H9 (cell line): ENCODE measurements around the gene PPFIBP2. TPM values are rescaled to one million over a fixed set of nuclear protein-coding genes. Genes with fewer than 3 reads are reported as not detected.

ENCODE experiments used
- DNase-seq: peaks from one replicate; pipeline ENCODE4 v3.0.0-alpha.2; 2017
- H2AFZ ChIP-seq: one replicate; pipeline ENCODE4 v1.6.1; 2013; ENCODE audit warnings: mild to moderate bottlenecking, low read length, control low read depth, moderate library complexity
- H2AK5ac ChIP-seq: 2 replicates; pipeline ENCODE4 v1.6.1; 2013; ENCODE audit warnings: low read length, control low read depth, mixed read lengths; ENCODE audit not compliant: insufficient read length
- H2BK120ac ChIP-seq: one replicate; pipeline ENCODE4 v1.6.1; 2013; ENCODE audit warnings: low read depth, mild to moderate bottlenecking, low read length, control low read depth, inconsistent platforms; ENCODE audit not compliant: poor library complexity, severe bottlenecking
- H2BK12ac ChIP-seq: 2 replicates; pipeline ENCODE4 v1.6.1; 2013; ENCODE audit warnings: low read length, control low read depth, mixed read lengths, low read depth; ENCODE audit not compliant: insufficient read length
- H2BK15ac ChIP-seq: 2 replicates; pipeline ENCODE4 v1.6.1; 2013; ENCODE audit warnings: low read depth, low read length, control low read depth
- H2BK20ac ChIP-seq: one replicate; pipeline ENCODE4 v1.6.1; 2013; ENCODE audit warnings: low read depth, mild to moderate bottlenecking, low read length, control low read depth, inconsistent platforms; ENCODE audit not compliant: poor library complexity, severe bottlenecking
- H2BK5ac ChIP-seq: 2 replicates; pipeline ENCODE4 v1.6.1; 2013; ENCODE audit warnings: low read length, control low read depth, mixed read lengths; ENCODE audit not compliant: insufficient read length
- H3K14ac ChIP-seq: 2 replicates; pipeline ENCODE4 v1.6.1; 2013; ENCODE audit warnings: low read length, control low read depth; ENCODE audit not compliant: insufficient read depth
- H3K18ac ChIP-seq: 2 replicates; pipeline ENCODE4 v1.6.1; 2013; ENCODE audit warnings: low read depth, mild to moderate bottlenecking, mixed read lengths, low read length, control low read depth; ENCODE audit not compliant: insufficient read length
- H3K23ac ChIP-seq: 2 replicates; pipeline ENCODE4 v1.6.1; 2013; ENCODE audit warnings: low read length, control low read depth, mixed read lengths, low read depth; ENCODE audit not compliant: insufficient read length
- H3K23me2 ChIP-seq: 2 replicates; pipeline ENCODE4 v1.6.1; 2013; ENCODE audit warnings: low read depth, mild to moderate bottlenecking, mixed read lengths, low read length, control low read depth; ENCODE audit not compliant: insufficient read length, poor library complexity, severe bottlenecking
- H3K27ac ChIP-seq: 2 replicates; pipeline ENCODE4 v1.5.1; 2013; ENCODE audit warnings: low read length, control low read depth, mixed read lengths, low read depth; ENCODE audit not compliant: insufficient read length
- H3K27me3 ChIP-seq: 2 replicates; pipeline ENCODE4 v1.6.1; 2013; ENCODE audit warnings: low read length, control low read depth, inconsistent platforms; ENCODE audit not compliant: insufficient read depth
- H3K4ac ChIP-seq: 2 replicates; pipeline ENCODE4 v1.6.1; 2013; ENCODE audit warnings: low read depth, mild to moderate bottlenecking, control low read depth, inconsistent platforms, low read length, moderate library complexity
- H3K4me1 ChIP-seq: 2 replicates; pipeline ENCODE4 v1.6.1; 2013; ENCODE audit warnings: low read length, control low read depth, inconsistent platforms; ENCODE audit not compliant: insufficient read depth
- H3K4me2 ChIP-seq: 2 replicates; pipeline ENCODE4 v1.6.1; 2013; ENCODE audit warnings: low read length, control low read depth, mixed read lengths; ENCODE audit not compliant: insufficient read length, insufficient read depth
- H3K56ac ChIP-seq: 2 replicates; pipeline ENCODE4 v1.6.1; 2013; ENCODE audit warnings: low read depth, mild to moderate bottlenecking, mixed read lengths, low read length, control low read depth; ENCODE audit not compliant: insufficient read length
- H3K79me1 ChIP-seq: 2 replicates; pipeline ENCODE4 v1.6.1; 2013; ENCODE audit warnings: low read depth, mild to moderate bottlenecking, moderate library complexity, low read length, control low read depth, inconsistent platforms; ENCODE audit not compliant: insufficient read depth, poor library complexity, severe bottlenecking
- H3K79me2 ChIP-seq: 2 replicates; pipeline ENCODE4 v1.6.1; 2013; ENCODE audit warnings: low read length, control low read depth, inconsistent platforms; ENCODE audit not compliant: insufficient read depth
- H3K9ac ChIP-seq: 2 replicates; pipeline ENCODE4 v1.6.1; 2013; ENCODE audit warnings: low read length, control low read depth, mixed read lengths; ENCODE audit not compliant: insufficient read length; ENCODE audit errors: extremely low read depth
- H3K9me3 ChIP-seq: one replicate; pipeline ENCODE4 v1.6.1; 2013; ENCODE audit warnings: low read depth, low read length, inconsistent platforms; ENCODE audit not compliant: control insufficient read depth
- H3T11ph ChIP-seq: one replicate; pipeline ENCODE4 v1.6.1; 2013; ENCODE audit warnings: mild to moderate bottlenecking, low read length, control low read depth, inconsistent platforms
- H4K20me1 ChIP-seq: one replicate; pipeline ENCODE4 v1.6.1; 2013; ENCODE audit not compliant: control insufficient read depth, insufficient read length, insufficient read depth
- H4K5ac ChIP-seq: 2 replicates; pipeline ENCODE4 v1.6.1; 2013; ENCODE audit warnings: low read depth, mild to moderate bottlenecking, mixed read lengths, low read length, control low read depth; ENCODE audit not compliant: insufficient read length
- H4K8ac ChIP-seq: replicated peaks from 2 replicates; pipeline ENCODE4 v1.6.1; 2013; ENCODE audit warnings: low read length, control low read depth, mixed read lengths, low read depth; ENCODE audit not compliant: insufficient read length
- H4K91ac ChIP-seq: 2 replicates; pipeline ENCODE4 v1.6.1; 2013; ENCODE audit warnings: low read depth, mild to moderate bottlenecking, moderate library complexity, mixed read lengths, low read length, control low read depth; ENCODE audit not compliant: insufficient read length
- H3K27ac Mint-ChIP-seq, 3 experiments: 2 replicates in 2 of 3; 3 replicates in 1 of 3; pipeline ENCODE4 v1.8.0; 2020 to 2021; ENCODE audit warnings: mixed read lengths in 3 of 3, mild to moderate bottlenecking in 1 of 3, moderate library complexity in 1 of 3
- H3K27me3 Mint-ChIP-seq: 2 replicates; pipeline ENCODE4 v1.8.0; 2021; ENCODE audit warnings: low read depth, mild to moderate bottlenecking, moderate library complexity, mixed read lengths
- H3K36me3 Mint-ChIP-seq, 3 experiments: 2 replicates in 2 of 3; 3 replicates in 1 of 3; pipeline ENCODE4 v1.8.0; 2020 to 2021; ENCODE audit warnings: low read depth in 3 of 3, mixed read lengths in 3 of 3; ENCODE audit not compliant: insufficient read depth in 1 of 3
- H3K4me1 Mint-ChIP-seq, 2 experiments: 2 replicates each; pipeline ENCODE4 v1.8.0; 2020; ENCODE audit warnings: mixed read lengths in 2 of 2
- H3K4me3 Mint-ChIP-seq, 2 experiments: 2 replicates in 1 of 2; 3 replicates in 1 of 2; pipeline ENCODE4 v1.8.0; 2020 to 2021; ENCODE audit warnings: mild to moderate bottlenecking in 2 of 2, mixed read lengths in 2 of 2, moderate library complexity in 1 of 2
- H3K9me3 Mint-ChIP-seq, 2 experiments: 2 replicates in 1 of 2; 3 replicates in 1 of 2; pipeline ENCODE4 v1.8.0; 2020; ENCODE audit warnings: mild to moderate bottlenecking in 2 of 2, mixed read lengths in 2 of 2, moderate library complexity in 1 of 2
- CTCF ChIP-seq: fragments of 200-600 bp; sonication (generic); conservative IDR thresholded peaks from 3 replicates; pipeline ENCODE4 v1.8.0; 2021; ENCODE audit warnings: antibody characterized with exemption, mild to moderate bottlenecking
- WGBS: extraction: QIAGEN DNeasy Blood & Tissue Kit; methylation state at CpG from one replicate; pipeline ENCODE4 v1.1.7; 2013; ENCODE audit warnings: missing lambda C conversion rate, low lambda C conversion rate, mixed read lengths; ENCODE audit not compliant: insufficient read length; ENCODE audit errors: extremely low coverage; 5-methylcytosine and 5-hydroxymethylcytosine counted together
- total RNA-seq: library from RNA; stranded (reverse); gene quantifications from 2 replicates; pipeline ENCODE4 v1.2.1, GENCODE V29; 2021

PPFIBP2 gene
- total RNA-seq, 1 experiment from 2014 or later: 8.3 TPM

DNA sequence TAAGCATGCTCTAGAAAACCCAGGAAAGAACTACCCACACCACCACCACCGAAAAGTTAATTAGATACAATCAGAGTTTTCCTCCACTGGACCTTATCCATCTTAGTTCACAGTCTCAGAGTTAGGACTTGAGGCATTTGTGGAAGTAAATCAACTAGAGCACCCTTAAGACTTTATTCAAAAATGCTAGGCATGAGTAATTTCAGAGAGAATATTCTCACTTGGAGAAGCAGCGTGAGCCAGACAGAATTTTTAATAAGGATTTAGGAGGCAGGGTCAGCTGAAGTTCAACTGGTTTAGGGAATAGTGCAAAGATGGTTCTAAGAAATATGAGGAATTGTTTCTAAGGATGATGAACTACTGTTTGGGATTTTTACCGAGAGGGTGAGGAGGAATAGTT is 29.7 kb upstream of the PPFIBP2 start:
- no peaks in the 10 kb centered on the region for H3K9me3 Mint-ChIP-seq
- no peak overlapping the region for H2BK120ac ChIP-seq
- H4K91ac ChIP-seq: no peak overlapping the region
- no peaks in the 10 kb centered on the region for H3K36me3 Mint-ChIP-seq
- no peak overlapping the region for H3K18ac ChIP-seq
- no peak overlapping the region for H2BK12ac ChIP-seq
- no peaks in the 10 kb centered on the region for H4K20me1 ChIP-seq
- H2BK15ac ChIP-seq: no peak overlapping the region
- H3K23me2 ChIP-seq: no peaks in the 10 kb centered on the region
- DNase-seq: no peak
- H3K23ac ChIP-seq: no peak overlapping the region
- H3K27ac Mint-ChIP-seq: no peak overlapping the region; a peak in 1 of 7 replicates
- no peak overlapping the region for H4K5ac ChIP-seq
- H2BK20ac ChIP-seq: no peak overlapping the region
- no peak overlapping the region for H2AFZ ChIP-seq
- no peak overlapping the region for H3K27ac ChIP-seq
- no peak for TF ChIP-seq CTCF
- H3K4ac ChIP-seq: no peak overlapping the region
- WGBS: no CpG with 5 or more reads among the region's 3 CpGs
- H3K4me1 ChIP-seq: no peaks in the 10 kb centered on the region; the same call in 1 of the 2 replicates
- H3K56ac ChIP-seq: no peak overlapping the region
- H2BK5ac ChIP-seq: no peak overlapping the region
- H3K79me1 ChIP-seq: no peaks in the 10 kb centered on the region
- no peaks in the 10 kb centered on the region for H3K79me2 ChIP-seq
- H3K27me3 ChIP-seq: no peaks in the 10 kb centered on the region
- H3K4me3 Mint-ChIP-seq: no peak overlapping the region
- no peak overlapping the region for H3K4me2 ChIP-seq
- no peak overlapping the region for H3T11ph ChIP-seq
- peaks cover 13 to 18% of the 10 kb centered on the region in 2 experiments for H3K4me1 Mint-ChIP-seq
- H4K8ac ChIP-seq: no peak overlapping the region
- no peaks in the 10 kb centered on the region for H3K27me3 Mint-ChIP-seq
- H3K14ac ChIP-seq: no peak overlapping the region
- no peak overlapping the region for H3K9ac ChIP-seq
- no peak overlapping the region for H2AK5ac ChIP-seq
- no peaks in the 10 kb centered on the region for H3K9me3 ChIP-seq
